ENCODE results near the gene LRP1B. TPM values are rescaled to one million over a fixed set of nuclear protein-coding genes. Genes with fewer than 3 reads are reported as not detected.

The LRP1B gene
- total RNA-seq, 1 donor from 2014 or later: 1.7 TPM

DNA sequence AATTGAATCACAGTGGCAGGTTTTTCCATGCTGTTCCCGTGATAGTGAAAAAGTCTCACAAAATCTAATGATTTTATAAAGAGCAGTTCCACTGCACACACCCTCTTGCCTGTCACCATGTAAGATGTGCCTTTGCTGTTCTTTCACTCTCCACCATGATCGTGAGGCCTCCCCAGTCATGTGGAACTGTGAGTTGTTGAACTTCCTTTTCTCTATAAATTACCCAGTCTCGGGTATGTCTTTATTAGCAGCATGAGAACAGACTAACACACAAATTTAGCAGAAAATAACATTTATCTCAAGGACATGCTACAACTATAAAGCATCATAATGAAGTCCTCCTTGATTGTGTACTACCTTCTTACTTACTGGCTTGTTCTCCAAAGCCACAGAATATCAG, 1526.0 kb downstream of the LRP1B start:
- no peak overlapping the region for H3K4me3 Mint-ChIP-seq
- no peaks in the 10 kb centered on the region for H3K9me3 Mint-ChIP-seq
- DNase-seq (ENCODE audit: low spot score in 2 of 2, unreplicated experiment in 2 of 2): no peak
- H3K36me3 Mint-ChIP-seq: no peaks in the 10 kb centered on the region
- H3K4me1 Mint-ChIP-seq: no peaks in the 10 kb centered on the region
- no peak overlapping the region for H3K27ac Mint-ChIP-seq
- no peaks in the 10 kb centered on the region for H3K27me3 Mint-ChIP-seq (ENCODE audit: low read depth)
- TF ChIP-seq, protein P1, sequence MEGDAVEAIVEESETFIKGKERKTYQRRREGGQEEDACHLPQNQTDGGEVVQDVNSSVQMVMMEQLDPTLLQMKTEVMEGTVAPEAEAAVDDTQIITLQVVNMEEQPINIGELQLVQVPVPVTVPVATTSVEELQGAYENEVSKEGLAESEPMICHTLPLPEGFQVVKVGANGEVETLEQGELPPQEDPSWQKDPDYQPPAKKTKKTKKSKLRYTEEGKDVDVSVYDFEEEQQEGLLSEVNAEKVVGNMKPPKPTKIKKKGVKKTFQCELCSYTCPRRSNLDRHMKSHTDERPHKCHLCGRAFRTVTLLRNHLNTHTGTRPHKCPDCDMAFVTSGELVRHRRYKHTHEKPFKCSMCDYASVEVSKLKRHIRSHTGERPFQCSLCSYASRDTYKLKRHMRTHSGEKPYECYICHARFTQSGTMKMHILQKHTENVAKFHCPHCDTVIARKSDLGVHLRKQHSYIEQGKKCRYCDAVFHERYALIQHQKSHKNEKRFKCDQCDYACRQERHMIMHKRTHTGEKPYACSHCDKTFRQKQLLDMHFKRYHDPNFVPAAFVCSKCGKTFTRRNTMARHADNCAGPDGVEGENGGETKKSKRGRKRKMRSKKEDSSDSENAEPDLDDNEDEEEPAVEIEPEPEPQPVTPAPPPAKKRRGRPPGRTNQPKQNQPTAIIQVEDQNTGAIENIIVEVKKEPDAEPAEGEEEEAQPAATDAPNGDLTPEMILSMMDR (IDR thresholded peaks at IDR 0.05; ENCODE audit: unreplicated experiment): no peak

- no peaks in the 10 kb centered on the region for H3K4me1 Mint-ChIP-seq
- no peaks in the 10 kb centered on the region for H3K27me3 Mint-ChIP-seq (ENCODE audit: low read depth)
- H3K27ac Mint-ChIP-seq: no peak overlapping the region
- no peak overlapping the region for H3K4me3 Mint-ChIP-seq
- no peaks in the 10 kb centered on the region for H3K36me3 Mint-ChIP-seq
- no peak for DNase-seq (ENCODE audit: low spot score in 2 of 2, unreplicated experiment in 2 of 2)
- H3K9me3 Mint-ChIP-seq: no peaks in the 10 kb centered on the region
- TF ChIP-seq, protein P1 (IDR thresholded peaks at IDR 0.05; ENCODE audit: unreplicated experiment): no peak
Measured at GRCh38 chr2:140604096-140604495, 1526.7 kb downstream of the LRP1B start.

GRCh38 chr2:140603416-140603815, 1527.4 kb downstream of the LRP1B start:
- no peak overlapping the region for H3K4me3 Mint-ChIP-seq
- TF ChIP-seq, protein P1 (IDR thresholded peaks at IDR 0.05; ENCODE audit: unreplicated experiment): no peak
- no peak for DNase-seq (ENCODE audit: low spot score in 2 of 2, unreplicated experiment in 2 of 2)
- H3K27ac Mint-ChIP-seq: no peak overlapping the region
- H3K9me3 Mint-ChIP-seq: no peaks in the 10 kb centered on the region
- H3K4me1 Mint-ChIP-seq: no peaks in the 10 kb centered on the region
- H3K36me3 Mint-ChIP-seq: no peaks in the 10 kb centered on the region
- no peaks in the 10 kb centered on the region for H3K27me3 Mint-ChIP-seq (ENCODE audit: low read depth)

GRCh38 chr2:140601801-140602200, 1529.0 kb downstream of the LRP1B start:
- Mint-ChIP-seq H3K27me3 (ENCODE audit: low read depth) (no peaks in the 10 kb centered on the region), H3K4me3 (no peak overlapping the region), H3K4me1 (no peaks in the 10 kb centered on the region), H3K36me3 (no peaks in the 10 kb centered on the region), H3K27ac (no peak overlapping the region), H3K9me3 (no peaks in the 10 kb centered on the region)
- no peak for DNase-seq (ENCODE audit: low spot score in 2 of 2, unreplicated experiment in 2 of 2)
- TF ChIP-seq, protein P1 (IDR thresholded peaks at IDR 0.05; ENCODE audit: unreplicated experiment): no peak

- Mint-ChIP-seq H3K9me3 (no peaks in the 10 kb centered on the region), H3K27ac (no peak overlapping the region), H3K36me3 (no peaks in the 10 kb centered on the region), H3K27me3 (ENCODE audit: low read depth) (no peaks in the 10 kb centered on the region), H3K4me3 (no peak overlapping the region), H3K4me1 (no peaks in the 10 kb centered on the region)
- DNase-seq (ENCODE audit: low spot score in 2 of 2, unreplicated experiment in 2 of 2): no peak
- TF ChIP-seq, protein P1 (IDR thresholded peaks at IDR 0.05; ENCODE audit: unreplicated experiment): no peak
Measured at GRCh38 chr2:140601342-140601741, 1529.5 kb downstream of the LRP1B start.

GRCh38 chr2:140600116-140600515, 1530.7 kb downstream of the LRP1B start:
- H3K27ac Mint-ChIP-seq: no peak overlapping the region
- H3K4me3 Mint-ChIP-seq: no peak overlapping the region
- H3K9me3 Mint-ChIP-seq: no peaks in the 10 kb centered on the region
- H3K4me1 Mint-ChIP-seq: no peaks in the 10 kb centered on the region
- no peak for DNase-seq (ENCODE audit: low spot score in 2 of 2, unreplicated experiment in 2 of 2)
- no peaks in the 10 kb centered on the region for H3K27me3 Mint-ChIP-seq (ENCODE audit: low read depth)
- no peaks in the 10 kb centered on the region for H3K36me3 Mint-ChIP-seq
- TF ChIP-seq, protein P1 (IDR thresholded peaks at IDR 0.05; ENCODE audit: unreplicated experiment): no peak
